RWPE2 (cell line): ENCODE measurements around the gene PSMC3IP.
"Not testable (repeated sequence)": the region's sequence is repeated elsewhere in the genome, so short reads cannot be mapped to it uniquely, and the experiment has no call there.

Experiments used
- ATAC-seq: fragments of 200-7000 bp; cut with Tn5 transposase; 3 replicates; pipeline ENCODE4 v1.9.1; 2021; ENCODE audit warnings: low read depth
- DNase-seq: peaks from one replicate; pipeline ENCODE4 v3.0.0-alpha.2; 2020; ENCODE audit warnings: low spot score
- H3K27ac ChIP-seq: fragments of 450-650 bp; 2 replicates; pipeline ENCODE4 v1.5.1; 2017; ENCODE audit warnings: mild to moderate bottlenecking; ENCODE audit not compliant: poor library complexity, severe bottlenecking
- H3K27me3 ChIP-seq: fragments of 250-450 bp; sonication (Bioruptor Pico); 2 replicates; pipeline ENCODE4 v1.5.1; 2021; ENCODE audit warnings: mild to moderate bottlenecking, moderate library complexity; ENCODE audit not compliant: insufficient read depth, poor library complexity, severe bottlenecking
- H3K36me3 ChIP-seq: fragments of 250-450 bp; sonication (Bioruptor Pico); 2 replicates; pipeline ENCODE4 v1.5.1; 2020; ENCODE audit warnings: low read depth, mild to moderate bottlenecking, moderate library complexity
- H3K4me1 ChIP-seq: fragments of 250-450 bp; sonication (Bioruptor Pico); 2 replicates; pipeline ENCODE4 v1.5.1; 2021; ENCODE audit warnings: mild to moderate bottlenecking, moderate library complexity; ENCODE audit not compliant: insufficient read depth, poor library complexity, severe bottlenecking
- H3K4me3 ChIP-seq: fragments of 250-450 bp; sonication (Bioruptor Pico); 2 replicates; pipeline ENCODE4 v1.5.1; 2021; ENCODE audit warnings: mild to moderate bottlenecking, moderate library complexity; ENCODE audit not compliant: severe bottlenecking
- H3K9me3 ChIP-seq: fragments of 250-450 bp; sonication (Bioruptor Pico); 2 replicates; pipeline ENCODE4 v1.5.1; 2021; ENCODE audit warnings: mild to moderate bottlenecking, moderate library complexity; ENCODE audit not compliant: severe bottlenecking
- CTCF ChIP-seq: fragments of 450-650 bp; IDR thresholded peaks from one replicate; pipeline ENCODE4 v1.5.1; 2017; ENCODE audit warnings: mild to moderate bottlenecking, moderate library complexity; ENCODE audit not compliant: poor library complexity, severe bottlenecking

PSMC3IP gene

GRCh38 chr17:42617956-42618431 is 40.5 kb upstream of the PSMC3IP start:
- Histone ChIP-seq H3K27ac (peak overlapping the region; percentile 28), H3K27me3 (no peaks in the 10 kb centered on the region), H3K9me3 (no peaks in the 10 kb centered on the region), H3K4me3 (no peak overlapping the region), H3K36me3 (peaks cover 21% of the 10 kb centered on the region), H3K4me1 (peaks cover 7% of the 10 kb centered on the region)
- DNase-seq = no peak
- ATAC-seq = peak; percentile 26
- no peak for TF ChIP-seq CTCF

- H3K4me3 ChIP-seq = no peak overlapping the region
- DNase-seq = no peak
- no peak for ATAC-seq
- peaks cover 47% of the 10 kb centered on the region for H3K36me3 ChIP-seq
- no peak for TF ChIP-seq CTCF
- no peaks in the 10 kb centered on the region for H3K9me3 ChIP-seq
- H3K27ac ChIP-seq = no peak overlapping the region
- H3K4me1 ChIP-seq = peaks cover 6% of the 10 kb centered on the region
- no peaks in the 10 kb centered on the region for H3K27me3 ChIP-seq
Observed at GRCh38 chr17:42613699-42614295, 36.3 kb upstream of the PSMC3IP start.

- no peaks in the 10 kb centered on the region for H3K27me3 ChIP-seq
- DNase-seq (no peak), ATAC-seq (no peak)
- no peak overlapping the region for H3K27ac ChIP-seq
- no peak for TF ChIP-seq CTCF
- peaks cover 47% of the 10 kb centered on the region for H3K36me3 ChIP-seq
- peaks cover 3% of the 10 kb centered on the region for H3K4me1 ChIP-seq
- no peaks in the 10 kb centered on the region for H3K9me3 ChIP-seq
- H3K4me3 ChIP-seq = no peak overlapping the region
Observed at GRCh38 chr17:42612013-42612412, 34.5 kb upstream of the PSMC3IP start.

GRCh38 chr17:42609814-42610801 is 32.6 kb upstream of the PSMC3IP start:
- Histone ChIP-seq H3K27ac (peak overlapping the region; percentile 77), H3K4me3 (peak overlapping the region; percentile 61), H3K36me3 (peaks cover 43% of the 10 kb centered on the region)
- H3K4me1 ChIP-seq, DNase-seq, H3K9me3 ChIP-seq, H3K27me3 ChIP-seq: not testable (repeated sequence)
- ATAC-seq = peak; percentile 28

- peaks cover 3% of the 10 kb centered on the region for H3K4me1 ChIP-seq
- no peak for TF ChIP-seq CTCF
Observed at GRCh38 chr17:42609182-42609813, 31.8 kb upstream of the PSMC3IP start, which contains the start of the genes RETREG3 and TUBG1. Gene RETREG3 (minus strand): TSS chr17:42609374. CDS start chr17:42609324, 50 bp downstream. Gene TUBG1 (plus strand): TSS chr17:42609683. CDS start chr17:42609738, 55 bp downstream.

More at GRCh38 chr17:42609182-42609813, 31.8 kb upstream of the PSMC3IP start, which contains the start of the genes RETREG3 and TUBG1:
- peak; percentile 86 for ATAC-seq
- peak; percentile 98 for DNase-seq
- H3K36me3 ChIP-seq = peaks cover 35% of the 10 kb centered on the region
- peak within 1 kb of the TSS; percentile 77 for H3K27ac ChIP-seq
- H3K27me3 ChIP-seq = no peaks in the 10 kb centered on the region
- peak within 1 kb of the TSS; percentile 61 for H3K4me3 ChIP-seq
- H3K9me3 ChIP-seq = no peaks in the 10 kb centered on the region
